ENCODE results near the gene ALDH3B1. TPM values are rescaled to one million over a fixed set of nuclear protein-coding genes. Genes with fewer than 3 reads are reported as not detected.

Gene ALDH3B1
- total and polyA plus RNA-seq, 8 donors = 12.1 to 87.1 (median 16.1) TPM

DNA sequence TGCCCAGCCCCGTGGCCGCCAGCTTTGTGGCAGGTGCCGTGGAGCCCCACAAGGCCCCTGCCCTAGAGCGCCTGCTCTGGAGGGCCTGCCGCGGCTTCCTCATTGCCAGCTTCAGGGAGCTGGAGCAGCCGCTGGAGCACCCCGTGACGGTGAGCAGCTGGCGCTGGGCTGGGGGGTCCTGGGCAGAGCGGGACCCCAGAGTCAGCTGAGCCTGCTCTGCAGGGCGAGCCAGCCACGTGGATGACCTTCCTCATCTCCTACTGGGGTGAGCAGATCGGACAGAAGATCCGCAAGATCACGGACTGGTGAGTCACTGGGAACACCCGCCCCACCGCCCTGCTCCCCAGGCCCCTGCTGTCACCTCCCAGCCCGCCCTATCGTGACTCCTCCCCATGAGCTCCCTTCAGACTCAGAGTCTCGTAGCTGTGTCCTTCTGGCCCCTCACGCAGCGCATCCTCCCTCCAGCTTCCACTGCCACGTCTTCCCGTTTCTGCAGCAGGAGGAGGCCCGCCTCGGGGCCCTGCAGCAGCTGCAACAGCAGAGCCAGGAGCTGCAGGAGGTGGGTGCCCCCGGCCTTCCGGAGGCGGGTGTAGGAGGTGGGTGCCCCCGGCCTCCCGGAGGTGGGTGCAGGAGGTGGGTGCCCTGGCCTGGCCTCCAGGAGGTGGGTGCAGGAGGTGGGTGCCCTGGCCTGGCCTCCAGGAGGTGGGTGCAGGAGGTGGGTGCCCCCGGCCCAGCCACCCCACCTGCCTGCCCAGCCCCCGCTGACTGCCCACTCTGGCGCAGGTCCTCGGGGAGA lies 33.4 kb downstream of the ALDH3B1 start:
- Histone ChIP-seq H3K36me3 (peaks cover 0 to 77% of the 10 kb centered on the region in 2 donors), H3K4me3 (no peak overlapping the region), H3K27me3 (no peaks in the 10 kb centered on the region), H3K27ac (no peak overlapping the region), H3K4me1 (peaks cover 7 to 33% of the 10 kb centered on the region in 2 donors), H3K9me3 (no peaks in the 10 kb centered on the region)
- DNase-seq (no peak), ATAC-seq (no peak)
- intact Hi-C loops (cut with DNase I) = no loop called here
- TF ChIP-seq, protein P1, sequence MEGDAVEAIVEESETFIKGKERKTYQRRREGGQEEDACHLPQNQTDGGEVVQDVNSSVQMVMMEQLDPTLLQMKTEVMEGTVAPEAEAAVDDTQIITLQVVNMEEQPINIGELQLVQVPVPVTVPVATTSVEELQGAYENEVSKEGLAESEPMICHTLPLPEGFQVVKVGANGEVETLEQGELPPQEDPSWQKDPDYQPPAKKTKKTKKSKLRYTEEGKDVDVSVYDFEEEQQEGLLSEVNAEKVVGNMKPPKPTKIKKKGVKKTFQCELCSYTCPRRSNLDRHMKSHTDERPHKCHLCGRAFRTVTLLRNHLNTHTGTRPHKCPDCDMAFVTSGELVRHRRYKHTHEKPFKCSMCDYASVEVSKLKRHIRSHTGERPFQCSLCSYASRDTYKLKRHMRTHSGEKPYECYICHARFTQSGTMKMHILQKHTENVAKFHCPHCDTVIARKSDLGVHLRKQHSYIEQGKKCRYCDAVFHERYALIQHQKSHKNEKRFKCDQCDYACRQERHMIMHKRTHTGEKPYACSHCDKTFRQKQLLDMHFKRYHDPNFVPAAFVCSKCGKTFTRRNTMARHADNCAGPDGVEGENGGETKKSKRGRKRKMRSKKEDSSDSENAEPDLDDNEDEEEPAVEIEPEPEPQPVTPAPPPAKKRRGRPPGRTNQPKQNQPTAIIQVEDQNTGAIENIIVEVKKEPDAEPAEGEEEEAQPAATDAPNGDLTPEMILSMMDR (IDR thresholded peaks at IDR 0.05) = no peak

DNA sequence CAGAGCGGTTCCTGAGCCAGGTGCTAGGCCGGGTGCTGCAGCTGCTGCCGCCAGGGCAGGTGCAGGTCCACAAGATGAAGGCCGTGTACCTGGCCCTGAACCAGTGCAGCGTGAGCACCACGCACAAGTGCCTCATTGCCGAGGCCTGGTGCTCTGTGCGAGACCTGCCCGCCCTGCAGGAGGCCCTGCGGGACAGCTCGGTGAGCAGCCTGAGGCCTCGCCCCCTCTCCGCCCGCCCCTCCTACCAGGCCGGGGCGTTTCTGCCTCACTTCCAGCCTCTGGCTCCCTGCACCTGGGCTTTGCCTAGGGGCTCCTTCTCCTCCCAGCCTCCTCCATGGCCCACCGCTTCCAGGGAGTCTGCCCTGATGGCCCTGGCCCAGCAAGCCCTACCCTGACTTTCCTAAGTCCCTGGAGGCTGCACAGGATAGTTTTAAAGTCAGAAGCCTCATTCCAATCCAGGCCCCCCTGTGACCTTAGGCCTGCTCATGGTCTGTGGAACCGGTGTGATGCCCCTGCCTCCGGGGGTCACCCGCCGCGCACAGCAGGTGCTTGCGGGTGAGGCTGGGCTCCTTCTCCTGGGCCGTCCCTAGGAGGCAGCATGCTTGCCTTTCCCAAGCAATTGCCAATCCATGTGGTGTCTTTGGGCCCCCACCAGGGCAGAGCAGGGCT lies 34.2 kb downstream of the ALDH3B1 start:
- Histone ChIP-seq H3K27ac (no peak overlapping the region), H3K4me1 (peaks cover 6 to 30% of the 10 kb centered on the region in 2 donors), H3K36me3 (peaks cover 0 to 84% of the 10 kb centered on the region in 2 donors), H3K27me3 (no peaks in the 10 kb centered on the region), H3K9me3 (no peaks in the 10 kb centered on the region), H3K4me3 (no peak overlapping the region)
- ATAC-seq = no peak
- DNase-seq = no peak
- TF ChIP-seq, protein P1 (IDR thresholded peaks at IDR 0.05) = no peak
- intact Hi-C loops (cut with DNase I) = no loop called here

DNA sequence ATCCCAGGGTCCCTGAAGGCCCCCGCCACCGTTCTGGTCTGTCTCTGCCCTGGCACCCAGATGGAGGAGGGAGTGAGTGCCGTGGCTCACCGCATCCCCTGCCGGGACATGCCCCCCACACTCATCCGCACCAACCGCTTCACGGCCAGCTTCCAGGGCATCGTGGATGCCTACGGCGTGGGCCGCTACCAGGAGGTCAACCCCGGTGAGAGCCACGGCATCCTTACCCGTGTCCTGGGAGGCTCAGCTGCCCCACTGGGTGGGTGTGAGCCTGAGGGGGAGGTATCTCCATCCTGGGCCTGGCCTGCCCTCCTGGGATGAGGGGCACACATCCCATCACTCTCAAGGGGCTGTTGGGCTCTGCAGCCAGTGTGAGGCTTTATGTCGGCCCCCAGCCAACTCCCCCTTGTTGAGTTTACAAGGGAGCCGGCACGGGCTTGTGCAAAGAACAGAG lies 34.8 kb downstream of the ALDH3B1 start:
- Histone ChIP-seq H3K9me3 (no peaks in the 10 kb centered on the region), H3K36me3 (peaks cover 0 to 90% of the 10 kb centered on the region in 2 donors), H3K27ac (no peak overlapping the region), H3K4me3 (no peak overlapping the region), H3K27me3 (no peaks in the 10 kb centered on the region), H3K4me1 (peaks cover 5 to 24% of the 10 kb centered on the region in 2 donors)
- no peak for DNase-seq
- intact Hi-C loops (cut with DNase I) = no loop called here
- no peak for ATAC-seq
- TF ChIP-seq, protein P1 (IDR thresholded peaks at IDR 0.05) = no peak

DNA sequence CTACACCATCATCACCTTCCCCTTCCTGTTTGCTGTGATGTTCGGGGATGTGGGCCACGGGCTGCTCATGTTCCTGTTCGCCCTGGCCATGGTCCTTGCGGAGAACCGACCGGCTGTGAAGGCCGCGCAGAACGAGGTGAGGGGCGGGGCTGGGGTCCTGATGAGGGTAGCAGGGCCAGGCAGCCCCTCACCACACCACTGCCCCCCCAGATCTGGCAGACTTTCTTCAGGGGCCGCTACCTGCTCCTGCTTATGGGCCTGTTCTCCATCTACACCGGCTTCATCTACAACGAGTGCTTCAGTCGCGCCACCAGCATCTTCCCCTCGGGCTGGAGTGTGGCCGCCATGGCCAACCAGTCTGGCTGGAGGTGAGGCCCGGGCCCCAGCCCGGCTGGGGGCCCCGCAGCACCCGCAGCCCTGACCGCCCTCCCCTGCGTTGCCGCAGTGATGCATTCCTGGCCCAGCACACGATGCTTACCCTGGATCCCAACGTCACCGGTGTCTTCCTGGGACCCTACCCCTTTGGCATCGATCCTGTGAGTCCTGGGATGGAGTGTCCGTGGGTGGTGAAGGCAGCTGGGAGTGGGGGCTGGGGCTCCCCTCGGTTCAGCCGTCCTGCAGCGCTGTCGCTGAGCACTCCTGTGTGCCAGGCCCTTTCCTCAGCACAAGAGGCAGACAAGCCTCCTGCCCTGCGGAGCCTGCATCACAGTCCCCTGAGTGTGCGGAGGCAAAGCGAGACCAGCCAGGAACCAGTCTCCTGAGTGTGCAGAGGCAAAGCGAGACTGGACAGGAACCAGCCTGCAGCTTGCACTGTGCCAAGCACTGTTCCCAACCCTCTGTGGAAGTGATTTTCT lies 37.5 kb downstream of the ALDH3B1 start:
- intact Hi-C loops (cut with DNase I) = no loop called here
- Histone ChIP-seq H3K9me3 (no peaks in the 10 kb centered on the region), H3K4me3 (no peak overlapping the region), H3K27ac (no peak overlapping the region), H3K4me1 (no peaks in the 10 kb centered on the region), H3K36me3 (peaks cover 0 to 100% of the 10 kb centered on the region in 2 donors), H3K27me3 (no peaks in the 10 kb centered on the region)
- DNase-seq (peak in 1 of 4 donors; percentile 29), ATAC-seq (no peak)
- TF ChIP-seq, protein P1 (IDR thresholded peaks at IDR 0.05) = no peak
